ENCODE results near the gene RPL31. TPM values are rescaled to one million over a fixed set of nuclear protein-coding genes. Genes with fewer than 3 reads are reported as not detected.

RPL31 gene
- total RNA-seq, 1 donor from 2014 or later, result 1,828 TPM

- TF ChIP-seq CTCF (IDR thresholded peaks at IDR 0.05), result no peak
- H3K4me3 Mint-ChIP-seq, result no peak overlapping the region
- peaks cover 11% of the 10 kb centered on the region for H3K27me3 Mint-ChIP-seq
- no peak for ATAC-seq (ENCODE audit: low read depth)
- no peaks in the 10 kb centered on the region for H3K9me3 Mint-ChIP-seq
- DNase-seq, result no peak
- H3K36me3 Mint-ChIP-seq (ENCODE audit: low read depth), result no peaks in the 10 kb centered on the region
- CTCF ChIA-PET, result no interaction called here
- H3K27ac Mint-ChIP-seq, result no peak overlapping the region
- H3K4me1 Mint-ChIP-seq, result no peaks in the 10 kb centered on the region
- POLR2A ChIA-PET, result no interaction called here
- intact Hi-C loops (cut with micrococcal nuclease), result no loop called here
These were observed 33.6 kb upstream of the RPL31 start for GRCh38 chr2:100968146-100969145.

DNA sequence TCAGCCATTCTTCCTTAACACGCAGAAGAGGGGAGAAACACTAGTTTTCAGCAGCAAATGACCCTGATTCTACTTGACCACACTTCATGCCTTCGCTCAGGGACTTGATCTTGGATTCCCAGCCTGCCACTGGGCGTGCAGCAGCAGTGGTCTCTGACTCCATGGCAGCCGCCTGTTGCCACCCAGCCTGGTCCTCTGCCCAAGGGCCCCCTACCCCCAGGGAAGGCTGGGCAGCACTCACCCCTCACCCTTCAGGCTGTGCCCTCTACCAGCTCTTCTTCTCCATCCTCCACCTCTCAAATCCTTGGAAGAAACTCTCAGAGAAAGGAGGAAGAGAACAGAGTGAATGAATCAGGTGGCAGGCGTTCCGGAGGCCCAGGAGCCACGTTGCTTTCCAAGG lies 32.1 kb upstream of the RPL31 start:
- no peak for DNase-seq
- H3K4me1 Mint-ChIP-seq, result no peaks in the 10 kb centered on the region
- H3K36me3 Mint-ChIP-seq (ENCODE audit: low read depth), result no peaks in the 10 kb centered on the region
- POLR2A ChIA-PET, result no interaction called here
- no peak for TF ChIP-seq CTCF (IDR thresholded peaks at IDR 0.05)
- H3K27me3 Mint-ChIP-seq, result peaks cover 15% of the 10 kb centered on the region
- intact Hi-C loops (cut with micrococcal nuclease), result no loop called here
- ATAC-seq (ENCODE audit: low read depth), result no peak
- no peaks in the 10 kb centered on the region for H3K9me3 Mint-ChIP-seq
- CTCF ChIA-PET, result no interaction called here
- H3K27ac Mint-ChIP-seq, result no peak overlapping the region
- H3K4me3 Mint-ChIP-seq, result no peak overlapping the region

DNA sequence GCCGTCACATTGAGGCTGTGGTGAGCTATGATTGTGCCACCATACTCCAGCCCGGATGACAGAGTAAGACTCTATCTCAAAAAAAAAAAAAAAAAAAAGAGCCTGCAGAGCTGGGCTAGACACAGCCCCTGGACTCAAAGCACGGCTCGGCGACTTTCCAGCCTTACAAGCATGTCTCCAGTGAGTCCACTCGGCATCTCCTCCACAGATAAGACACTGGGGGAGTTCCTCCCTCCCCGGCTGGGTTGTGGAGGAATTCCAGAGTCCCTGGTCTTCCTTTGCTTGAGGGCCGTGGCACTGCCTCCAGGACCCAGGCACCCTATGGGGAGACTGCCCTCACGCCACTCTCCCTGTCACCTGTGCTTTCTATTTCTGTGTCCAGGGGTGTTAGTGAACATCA lies 30.9 kb upstream of the RPL31 start:
- TF ChIP-seq CTCF (IDR thresholded peaks at IDR 0.05), result no peak
- Mint-ChIP-seq H3K27ac (no peak overlapping the region), H3K9me3 (no peaks in the 10 kb centered on the region), H3K4me1 (peaks cover 1% of the 10 kb centered on the region), H3K36me3 (ENCODE audit: low read depth) (no peaks in the 10 kb centered on the region), H3K27me3 (peaks cover 15% of the 10 kb centered on the region), H3K4me3 (no peak overlapping the region)
- ATAC-seq (ENCODE audit: low read depth) (no peak), DNase-seq (no peak)
- CTCF ChIA-PET, result interaction anchor here (1.1 kb wide), 1 partner anchor 709 kb away, joined by 3 read pairs; no protein-coding TSS in a partner anchor
- POLR2A ChIA-PET, result no interaction called here
- intact Hi-C loops (cut with micrococcal nuclease), result no loop called here

DNA sequence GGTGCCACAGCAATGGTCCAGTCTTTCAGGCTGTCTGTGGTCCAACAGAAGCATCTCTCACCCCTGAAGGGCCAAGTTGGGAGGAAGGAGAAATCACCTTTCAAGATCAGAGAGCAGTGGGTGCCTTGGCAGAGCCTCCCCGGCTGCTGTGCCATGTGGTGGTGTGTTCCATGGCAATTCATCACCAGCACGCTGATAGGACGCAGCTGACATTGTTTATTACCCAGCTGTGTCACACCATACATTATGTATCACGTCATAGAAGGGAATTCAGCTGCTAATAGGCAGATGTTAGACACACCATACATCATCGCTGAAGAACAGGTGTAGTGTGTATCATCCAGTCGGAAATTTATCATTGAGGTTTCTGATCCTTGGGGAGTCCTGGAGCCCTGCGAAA lies 29.6 kb upstream of the RPL31 start:
- Mint-ChIP-seq H3K4me1 (peaks cover 13% of the 10 kb centered on the region), H3K36me3 (ENCODE audit: low read depth) (no peaks in the 10 kb centered on the region), H3K27me3 (peaks cover 14% of the 10 kb centered on the region), H3K9me3 (no peaks in the 10 kb centered on the region), H3K4me3 (no peak overlapping the region), H3K27ac (no peak overlapping the region)
- intact Hi-C loops (cut with micrococcal nuclease), result no loop called here
- CTCF ChIA-PET, result interaction anchor here (1.1 kb wide), 1 partner anchor 710 kb away, joined by 3 read pairs; no protein-coding TSS in a partner anchor
- DNase-seq, result no peak
- TF ChIP-seq CTCF (IDR thresholded peaks at IDR 0.05), result no peak
- POLR2A ChIA-PET, result no interaction called here
- ATAC-seq (ENCODE audit: low read depth), result no peak

DNA sequence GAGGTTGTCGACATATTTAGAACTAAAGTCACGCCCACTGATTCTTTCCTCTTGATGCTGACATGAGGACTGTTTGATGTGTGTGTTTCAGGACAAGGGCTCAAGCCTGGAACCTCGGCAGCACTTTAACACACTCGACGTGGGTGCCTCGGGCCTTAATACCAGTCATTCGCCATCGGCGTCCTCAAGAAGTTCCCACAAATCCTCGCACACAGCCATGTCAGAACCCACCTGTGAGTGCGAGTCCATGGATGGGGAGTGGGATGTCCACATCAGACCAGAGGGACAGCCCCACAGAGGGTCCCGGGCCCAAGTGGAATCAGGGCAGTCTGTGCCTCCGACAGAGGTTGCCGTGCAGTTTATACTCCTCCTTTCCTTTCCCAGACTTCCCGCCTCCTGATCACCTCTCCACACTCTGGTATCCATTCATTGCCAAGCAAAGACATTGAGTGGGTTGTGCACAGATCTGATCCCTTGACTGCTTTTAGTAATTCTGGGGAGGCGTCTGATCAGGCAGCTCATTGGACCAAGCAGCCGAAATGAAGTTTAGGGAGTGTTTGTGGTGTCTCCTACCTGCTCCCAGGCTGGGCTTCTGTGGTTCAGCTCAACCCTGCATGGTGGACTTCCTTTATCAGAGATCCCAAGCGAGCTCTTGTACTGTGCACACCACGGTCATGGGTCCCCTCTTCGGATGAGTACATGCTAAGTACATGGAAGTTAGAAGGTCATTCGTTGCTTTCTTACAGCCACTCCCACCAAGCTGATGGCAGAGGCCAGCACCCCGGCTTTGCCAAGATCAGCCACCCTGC lies 27.2 kb upstream of the RPL31 start:
- no peak for DNase-seq
- ChIA-PET CTCF (no interaction called here), POLR2A (no interaction called here)
- no peak for TF ChIP-seq CTCF (IDR thresholded peaks at IDR 0.05)
- Mint-ChIP-seq H3K27ac (no peak overlapping the region), H3K4me1 (peaks cover 26% of the 10 kb centered on the region), H3K4me3 (no peak overlapping the region), H3K27me3 (peaks cover 10% of the 10 kb centered on the region), H3K36me3 (ENCODE audit: low read depth) (no peaks in the 10 kb centered on the region), H3K9me3 (no peaks in the 10 kb centered on the region)
- intact Hi-C loops (cut with micrococcal nuclease), result no loop called here
- no peak for ATAC-seq (ENCODE audit: low read depth)

Measured in activated B cell treated with CpG ODN at 0.5 μM for 24 hours (primary cell).